ENCODE results near the gene KLHL40. TPM values are rescaled to one million over a fixed set of nuclear protein-coding genes. Genes with fewer than 3 reads are reported as not detected.

The KLHL40 gene
- total and polyA plus RNA-seq, 9 donors, result not detected

DNA sequence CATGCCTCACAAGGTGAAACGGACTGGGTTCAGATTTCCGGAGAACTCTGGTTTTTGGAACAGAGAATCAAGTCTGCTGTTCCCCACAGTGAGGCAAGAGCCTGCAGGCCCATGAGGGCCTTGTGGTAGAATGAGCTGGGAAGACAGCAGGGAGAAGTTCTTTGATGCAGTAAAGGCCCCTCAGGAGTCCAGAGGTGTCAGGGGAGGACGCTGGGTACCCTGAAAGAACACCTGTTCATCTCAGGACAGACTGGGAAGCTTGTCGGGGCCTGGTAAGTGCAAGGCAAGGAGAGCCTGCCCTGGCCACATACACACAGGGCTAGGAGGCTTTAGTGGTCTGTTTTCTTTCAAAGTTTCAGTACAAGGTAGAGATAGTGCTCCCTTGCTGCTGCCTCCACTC lies 35.6 kb upstream of the KLHL40 start:
- Histone ChIP-seq H3K9me3 (no peaks in the 10 kb centered on the region), H3K27ac (no peak overlapping the region), H3K36me3 (no peaks in the 10 kb centered on the region), H3K4me1 (ENCODE audit: insufficient read depth) (peaks cover 15% of the 10 kb centered on the region), H3K27me3 (no peaks in the 10 kb centered on the region), H3K4me3 (no peak overlapping the region)
- TF ChIP-seq, protein P1, sequence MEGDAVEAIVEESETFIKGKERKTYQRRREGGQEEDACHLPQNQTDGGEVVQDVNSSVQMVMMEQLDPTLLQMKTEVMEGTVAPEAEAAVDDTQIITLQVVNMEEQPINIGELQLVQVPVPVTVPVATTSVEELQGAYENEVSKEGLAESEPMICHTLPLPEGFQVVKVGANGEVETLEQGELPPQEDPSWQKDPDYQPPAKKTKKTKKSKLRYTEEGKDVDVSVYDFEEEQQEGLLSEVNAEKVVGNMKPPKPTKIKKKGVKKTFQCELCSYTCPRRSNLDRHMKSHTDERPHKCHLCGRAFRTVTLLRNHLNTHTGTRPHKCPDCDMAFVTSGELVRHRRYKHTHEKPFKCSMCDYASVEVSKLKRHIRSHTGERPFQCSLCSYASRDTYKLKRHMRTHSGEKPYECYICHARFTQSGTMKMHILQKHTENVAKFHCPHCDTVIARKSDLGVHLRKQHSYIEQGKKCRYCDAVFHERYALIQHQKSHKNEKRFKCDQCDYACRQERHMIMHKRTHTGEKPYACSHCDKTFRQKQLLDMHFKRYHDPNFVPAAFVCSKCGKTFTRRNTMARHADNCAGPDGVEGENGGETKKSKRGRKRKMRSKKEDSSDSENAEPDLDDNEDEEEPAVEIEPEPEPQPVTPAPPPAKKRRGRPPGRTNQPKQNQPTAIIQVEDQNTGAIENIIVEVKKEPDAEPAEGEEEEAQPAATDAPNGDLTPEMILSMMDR (IDR thresholded peaks at IDR 0.05), result no peak
- TF ChIP-seq EP300 (IDR thresholded peaks at IDR 0.05), result no peak
- TF ChIP-seq POLR2A (IDR thresholded peaks at IDR 0.05), result no peak
- intact Hi-C loops (cut with DNase I), result loop anchor here in 2 of 4 donors (5.0 to 10.0 kb wide), 2 partner anchors 47 to 95 kb away; partner anchors contain the start of gene NKTR (in 1 of the 2)
- 73 to 87% (median 77%) methylated on average over 4 of the region's 4 CpGs for WGBS, 3 donors
- DNase-seq, result no peak

DNA sequence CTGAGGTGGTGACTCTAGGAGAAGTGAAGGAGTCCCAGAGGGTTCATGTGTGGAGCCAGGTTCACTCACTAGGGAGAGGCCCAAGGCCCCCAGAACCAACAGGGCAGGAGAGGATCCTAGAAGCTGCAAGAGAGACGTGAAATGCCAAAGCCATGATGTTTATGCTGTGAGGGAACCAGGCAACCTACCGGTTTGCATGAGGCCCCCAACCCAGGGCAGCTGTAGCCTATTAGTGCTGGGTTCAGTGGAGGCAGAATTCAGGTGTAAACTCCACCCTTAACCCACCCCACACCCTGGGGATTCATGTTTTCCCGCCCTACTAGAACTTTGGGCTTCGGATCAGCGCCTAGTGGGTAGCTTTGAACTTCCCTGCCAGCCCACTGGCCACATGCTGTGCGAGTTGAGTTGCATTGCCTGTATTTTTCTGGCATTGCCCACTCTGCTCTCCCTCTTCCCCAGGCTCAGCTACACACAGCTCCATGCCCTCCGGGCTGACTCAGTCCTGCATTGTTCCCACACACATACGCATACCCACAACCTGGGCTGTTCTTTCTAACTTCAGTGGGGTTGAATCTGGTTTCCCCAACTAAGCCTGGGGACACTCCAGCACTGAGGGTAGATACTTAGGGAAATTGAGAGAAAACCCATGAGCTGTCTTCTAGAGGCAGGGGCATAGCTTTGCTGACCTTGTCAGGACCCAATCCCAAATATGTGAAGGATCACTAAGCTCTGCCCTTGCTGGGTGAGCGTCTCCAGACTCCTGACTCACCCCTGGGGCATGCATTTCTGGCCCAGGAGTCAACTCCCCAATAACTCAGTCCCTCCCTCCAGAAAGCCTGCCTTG lies 33.9 kb upstream of the KLHL40 start:
- Histone ChIP-seq H3K27ac (peak overlapping the region in 1 of 2 donors; percentile 95), H3K9me3 (no peaks in the 10 kb centered on the region), H3K4me1 (ENCODE audit: insufficient read depth) (peaks cover 16% of the 10 kb centered on the region), H3K27me3 (no peaks in the 10 kb centered on the region), H3K4me3 (no peak overlapping the region), H3K36me3 (no peaks in the 10 kb centered on the region)
- TF ChIP-seq, protein P1 (IDR thresholded peaks at IDR 0.05), result no peak
- TF ChIP-seq EP300 (IDR thresholded peaks at IDR 0.05) (no peak), POLR2A (IDR thresholded peaks at IDR 0.05) (no peak)
- DNase-seq, result peak in 2 of 5 donors; percentile 16 to 26
- intact Hi-C loops (cut with DNase I), result loop anchor here in 2 of 4 donors (5.0 to 10.0 kb wide), 2 partner anchors 49 to 93 kb away; partner anchors contain the start of gene NKTR (in 1 of the 2)
- WGBS, 3 donors, result 66 to 74% (median 72%) methylated on average over 9 of the region's 9 CpGs

DNA sequence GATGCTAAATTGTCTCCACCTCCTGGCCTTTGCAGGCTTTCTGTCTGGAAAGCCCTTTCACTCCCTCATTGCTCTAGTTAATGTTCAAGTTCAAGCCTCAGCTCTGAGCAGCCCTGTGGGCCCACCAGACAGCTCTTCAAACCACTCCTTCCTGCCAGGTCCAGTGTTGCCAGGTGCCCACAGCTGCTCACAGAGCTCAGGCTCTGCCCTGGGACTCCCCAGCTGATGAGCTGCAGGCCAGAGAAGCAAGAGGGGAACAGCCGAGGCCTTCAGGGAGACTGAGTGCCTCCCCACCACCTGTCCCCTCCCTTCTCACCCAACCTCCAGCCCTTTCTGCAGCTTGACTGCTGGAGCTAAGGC lies 33.1 kb upstream of the KLHL40 start:
- Histone ChIP-seq H3K27ac (peak overlapping the region in 1 of 2 donors; percentile 95), H3K9me3 (no peaks in the 10 kb centered on the region), H3K36me3 (no peaks in the 10 kb centered on the region), H3K27me3 (no peaks in the 10 kb centered on the region), H3K4me3 (no peak overlapping the region), H3K4me1 (ENCODE audit: insufficient read depth) (peaks cover 16% of the 10 kb centered on the region)
- intact Hi-C loops (cut with DNase I), result loop anchor here in 2 of 4 donors (5.0 to 10.0 kb wide), 2 partner anchors 50 to 93 kb away; partner anchors contain the start of gene NKTR (in 1 of the 2)
- 11 to 30% (median 22%) methylated on average over 1 of the region's 1 CpG for WGBS, 3 donors
- TF ChIP-seq EP300 (IDR thresholded peaks at IDR 0.05), result no peak
- TF ChIP-seq POLR2A (IDR thresholded peaks at IDR 0.05), result no peak
- TF ChIP-seq, protein P1 (IDR thresholded peaks at IDR 0.05), result no peak
- peak in 1 of 5 donors; percentile 8 for DNase-seq

DNA sequence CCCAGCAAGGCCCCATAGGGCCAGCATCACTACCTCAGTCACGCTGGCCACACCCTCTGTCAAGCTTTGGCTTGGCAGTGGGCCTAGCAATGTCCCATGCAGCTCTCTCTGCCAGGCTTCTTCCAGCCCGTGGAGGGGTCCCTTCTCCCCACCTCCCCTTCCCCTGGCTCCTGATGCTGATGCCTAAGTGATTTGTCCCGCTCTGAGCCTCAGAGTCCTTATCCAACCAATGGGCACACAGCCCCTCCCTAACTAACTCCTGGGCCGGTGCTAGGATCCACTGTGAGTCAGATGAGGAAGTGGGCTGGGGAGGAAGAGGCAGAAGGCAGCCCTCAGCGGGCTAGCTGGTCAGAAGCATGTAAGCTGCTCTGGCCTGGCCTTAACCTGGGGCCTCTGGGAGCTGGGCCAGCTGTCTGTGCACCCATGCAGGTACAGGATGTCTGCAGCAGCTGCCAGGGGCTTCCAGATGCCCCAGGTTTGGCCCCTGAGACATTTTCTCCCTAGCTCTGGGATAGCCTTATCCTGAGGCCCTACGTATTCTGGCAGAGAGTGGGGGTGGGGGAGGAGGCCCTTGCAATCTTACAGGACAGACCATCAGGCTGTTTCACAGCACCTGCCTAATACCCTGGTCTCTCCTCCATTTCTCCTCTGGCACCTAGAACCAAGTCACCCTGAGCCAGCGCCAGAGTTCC lies 32.6 kb upstream of the KLHL40 start:
- no peaks in the 10 kb centered on the region for H3K27me3 ChIP-seq
- WGBS, 3 donors, result 7 to 12% (median 10%) methylated on average over 7 of the region's 7 CpGs
- intact Hi-C loops (cut with DNase I), result loop anchor here in 2 of 4 donors (5.0 to 10.0 kb wide), 2 partner anchors 50 to 92 kb away; partner anchors contain the start of gene NKTR (in 1 of the 2)
- H3K4me1 ChIP-seq (ENCODE audit: insufficient read depth), result peaks cover 16% of the 10 kb centered on the region
- TF ChIP-seq POLR2A (IDR thresholded peaks at IDR 0.05) (peak; percentile 36), EP300 (IDR thresholded peaks at IDR 0.05) (no peak)
- TF ChIP-seq, protein P1 (IDR thresholded peaks at IDR 0.05), result no peak
- DNase-seq, result peak; percentile 59 to 70 (median 65)
- H3K4me3 ChIP-seq, result peak overlapping the region; percentile 88
- H3K36me3 ChIP-seq, result no peaks in the 10 kb centered on the region
- no peaks in the 10 kb centered on the region for H3K9me3 ChIP-seq
- H3K27ac ChIP-seq, result peak overlapping the region; percentile 95 to 98
